ENCODE data around the gene PHF21A.

The PHF21A gene

DNA sequence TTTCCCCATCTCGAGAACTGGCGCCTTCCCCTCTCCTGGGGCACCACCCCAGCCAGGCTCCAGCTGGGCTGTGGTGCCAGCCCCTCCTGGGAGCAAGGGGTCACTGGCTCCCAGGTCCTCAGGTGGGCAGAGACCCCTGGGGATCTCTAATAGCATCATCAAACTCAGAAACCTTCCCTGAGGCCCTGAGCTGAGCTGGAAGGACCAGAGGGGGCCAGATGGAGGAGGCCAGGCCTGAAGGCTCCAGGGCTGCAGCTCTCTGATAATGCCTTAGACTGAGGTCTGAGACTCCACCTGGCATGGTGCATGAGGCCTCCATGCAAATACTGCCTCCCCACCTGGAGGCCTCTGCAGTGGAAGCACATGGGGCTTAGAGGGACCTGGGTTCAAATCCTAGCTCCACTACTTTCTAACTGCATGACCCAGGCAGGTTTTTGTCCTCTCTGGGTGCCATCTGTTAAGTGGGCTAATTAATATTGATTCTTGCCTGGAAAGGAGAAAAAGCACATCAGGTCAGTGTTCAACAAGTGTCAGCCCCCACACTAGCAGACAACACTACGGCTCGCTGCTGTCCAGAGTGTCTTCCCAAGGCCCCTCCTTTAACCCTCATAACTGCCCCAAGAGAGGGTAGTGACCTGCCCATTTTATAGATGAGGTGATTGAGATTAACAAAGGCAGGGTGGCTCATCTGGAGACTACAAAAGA lies 234.3 kb downstream of the PHF21A start:
- peaks cover 24 to 44% of the 10 kb centered on the region in 2 experiments for H3K27me3 ChIP-seq (ENCODE audit: control insufficient read depth in 1 of 2, insufficient read depth in 1 of 2, low read length in 2 of 2)

DNA sequence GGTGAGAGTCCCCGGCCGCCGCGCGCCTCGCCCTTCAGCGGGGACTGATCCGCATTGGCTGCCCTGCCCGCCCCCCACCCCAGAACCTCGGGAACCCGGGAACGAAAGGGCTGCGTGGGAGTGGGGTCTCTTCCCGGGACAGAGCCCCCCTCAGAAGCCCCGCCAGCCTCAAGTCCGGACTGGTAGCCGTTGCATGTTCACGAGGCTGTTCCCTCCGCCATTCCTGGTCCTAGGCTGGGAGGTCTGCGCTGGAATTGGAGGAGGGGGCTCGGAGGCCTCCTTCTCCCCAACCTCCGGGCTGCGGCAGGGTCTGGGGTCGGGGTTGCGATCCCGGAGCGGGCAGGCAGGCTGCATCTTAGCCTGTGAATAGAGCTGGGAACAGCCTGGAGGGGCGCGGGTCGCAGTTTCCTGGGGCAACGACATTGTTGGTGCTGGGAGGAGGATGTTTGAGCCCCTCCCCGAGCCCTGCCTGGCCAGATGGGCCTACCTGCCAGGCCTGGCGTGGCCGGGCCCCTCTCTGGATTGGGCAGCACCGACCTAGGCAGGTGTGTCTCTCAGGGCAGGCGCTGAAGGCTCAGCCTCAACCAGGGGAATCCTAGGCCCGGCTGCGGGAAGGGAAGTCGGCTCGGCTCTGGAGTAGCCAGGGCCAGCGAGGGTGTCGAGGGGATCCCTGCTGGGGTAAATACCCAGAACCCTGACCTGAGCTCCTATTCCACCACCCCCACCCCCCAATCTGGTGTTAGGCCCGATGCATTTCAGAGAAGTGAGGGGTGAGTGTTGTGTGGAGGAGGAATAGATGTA lies 235.1 kb downstream of the PHF21A start:
- peaks cover 20 to 26% of the 10 kb centered on the region in 2 experiments for H3K36me3 ChIP-seq (ENCODE audit: control insufficient read depth in 1 of 2, insufficient read depth in 2 of 2, low read depth in 1 of 2, low read length in 2 of 2)

More for the DNA sequence above, 234.3 kb downstream of the PHF21A start:
- H3K27ac ChIP-seq (ENCODE audit: low read length, poor library complexity, severe bottlenecking): no peak overlapping the region
- H3K23ac ChIP-seq (ENCODE audit: low read length in 2 of 2): no peak overlapping the region
- no peak overlapping the region for H2AFZ ChIP-seq (ENCODE audit: low read depth, low read length)
- no peak for DNase-seq
- H4K8ac ChIP-seq (ENCODE audit: low read length): no peak overlapping the region
- no peaks in the 10 kb centered on the region for H3K9me3 ChIP-seq (ENCODE audit: control insufficient read depth, low read length)
- peaks cover 14% of the 10 kb centered on the region for H3K4me1 ChIP-seq (ENCODE audit: control insufficient read depth, insufficient read depth, low read depth, low read length)
- no peak overlapping the region for H2BK5ac ChIP-seq (ENCODE audit: low read depth, low read length, poor library complexity, severe bottlenecking)
- H2BK120ac ChIP-seq (ENCODE audit: low read depth, low read length): no peak overlapping the region
- H3K79me1 ChIP-seq (replicated peaks; ENCODE audit: low read length, poor library complexity, severe bottlenecking): no peaks in the 10 kb centered on the region
- H3K9ac ChIP-seq (ENCODE audit: low read length): no peak overlapping the region
- WGBS: 55% methylated on average over 2 of the region's 4 CpGs
- H3K36me3 ChIP-seq (ENCODE audit: control insufficient read depth in 1 of 2, insufficient read depth in 2 of 2, low read depth in 1 of 2, low read length in 2 of 2): peaks cover 17% of the 10 kb centered on the region in 2 experiments
- no peak overlapping the region for H3K4me2 ChIP-seq (ENCODE audit: low read length, poor library complexity, severe bottlenecking)
- no peak overlapping the region for H2BK12ac ChIP-seq (ENCODE audit: low read length in 2 of 2)
- H4K91ac ChIP-seq (ENCODE audit: low read length): no peak overlapping the region
- H3K18ac ChIP-seq (ENCODE audit: low read depth in 1 of 2, low read length in 2 of 2): no peak overlapping the region
- no peak overlapping the region for H2BK15ac ChIP-seq (ENCODE audit: low read depth, poor library complexity, severe bottlenecking)
- no peak overlapping the region for H3K4me3 ChIP-seq (ENCODE audit: insufficient read depth in 1 of 2, low read depth in 1 of 2, low read length in 2 of 2)
- no peak overlapping the region for H3K14ac ChIP-seq (ENCODE audit: low read length in 2 of 2)
- H2AK5ac ChIP-seq (ENCODE audit: low read length, severe bottlenecking): no peak overlapping the region
- H3K4ac ChIP-seq (ENCODE audit: low read depth in 1 of 2, low read length in 2 of 2): no peak overlapping the region

DNA sequence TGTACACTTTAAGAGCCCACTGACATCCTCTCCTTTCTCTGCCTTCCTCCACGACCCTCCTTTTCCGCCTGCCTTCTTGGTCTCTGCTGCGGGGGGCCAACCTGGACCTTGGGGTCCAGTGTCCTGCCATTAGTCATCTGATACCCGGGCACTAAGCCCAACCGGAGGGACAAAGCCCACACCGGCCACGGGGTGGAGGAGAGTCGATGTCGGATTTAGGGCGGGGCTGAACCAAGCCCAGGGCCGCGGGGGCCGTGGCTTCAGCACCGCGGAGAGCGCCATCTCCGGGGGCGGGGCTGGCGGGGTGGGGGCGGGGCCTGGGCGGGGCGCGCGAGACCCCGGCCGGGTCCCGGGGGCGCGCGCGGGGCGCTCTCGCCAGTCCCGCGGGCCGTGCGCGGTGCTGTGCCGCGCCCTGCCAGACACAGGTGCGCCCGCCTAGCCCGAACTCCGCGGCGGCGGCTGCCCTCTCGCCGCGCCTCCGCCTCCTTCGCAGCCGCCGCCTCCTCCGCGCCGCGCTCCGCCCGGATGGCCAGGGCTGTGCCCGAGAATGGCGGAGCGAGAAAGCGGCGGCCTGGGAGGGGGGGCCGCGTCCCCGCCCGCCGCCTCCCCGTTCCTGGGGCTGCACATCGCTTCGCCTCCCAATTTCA lies 235.9 kb downstream of the PHF21A start, which contains the start of gene MAPK8IP1:
Gene MAPK8IP1, plus strand, starts transcription at position 378 of the 647 bp plus-strand sequence. Its CDS starts 170 bp downstream, at position 548.
- DNase-seq: peak; percentile 35
- Histone ChIP-seq H3K4me1 (ENCODE audit: control insufficient read depth, insufficient read depth, low read depth, low read length) (peaks cover 28% of the 10 kb centered on the region), H3K27me3 (ENCODE audit: control insufficient read depth in 1 of 2, insufficient read depth in 1 of 2, low read length in 2 of 2) (peaks cover 19 to 33% of the 10 kb centered on the region in 2 experiments), H3K14ac (ENCODE audit: low read length in 2 of 2) (no peak within 1 kb of the TSS), H2BK12ac (ENCODE audit: low read length in 2 of 2) (no peak within 1 kb of the TSS), H4K91ac (ENCODE audit: low read length) (no peak within 1 kb of the TSS), H3K9ac (ENCODE audit: low read length) (no peak within 1 kb of the TSS), H3K79me1 (replicated peaks; ENCODE audit: low read length, poor library complexity, severe bottlenecking) (no peaks in the 10 kb centered on the region), H2BK5ac (ENCODE audit: low read depth, low read length, poor library complexity, severe bottlenecking) (no peak within 1 kb of the TSS), H3K27ac (ENCODE audit: low read length, poor library complexity, severe bottlenecking) (no peak within 1 kb of the TSS), H2AFZ (ENCODE audit: low read depth, low read length) (no peak within 1 kb of the TSS), H2BK15ac (ENCODE audit: low read depth, poor library complexity, severe bottlenecking) (no peak within 1 kb of the TSS), H4K8ac (ENCODE audit: low read length) (no peak within 1 kb of the TSS), H3K4ac (ENCODE audit: low read depth in 1 of 2, low read length in 2 of 2) (no peak within 1 kb of the TSS), H3K18ac (ENCODE audit: low read depth in 1 of 2, low read length in 2 of 2) (no peak within 1 kb of the TSS), H2AK5ac (ENCODE audit: low read length, severe bottlenecking) (no peak within 1 kb of the TSS), H3K4me2 (ENCODE audit: low read length, poor library complexity, severe bottlenecking) (peak within 1 kb of the TSS; percentile 83), H3K36me3 (ENCODE audit: control insufficient read depth in 1 of 2, insufficient read depth in 2 of 2, low read depth in 1 of 2, low read length in 2 of 2) (peaks cover 27 to 30% of the 10 kb centered on the region in 2 experiments), H3K23ac (ENCODE audit: low read length in 2 of 2) (peak within 1 kb of the TSS in 1 of 2 experiments; percentile 34), H3K9me3 (ENCODE audit: control insufficient read depth, low read length) (no peaks in the 10 kb centered on the region), H3K4me3 (ENCODE audit: insufficient read depth in 1 of 2, low read depth in 1 of 2, low read length in 2 of 2) (peak within 1 kb of the TSS; percentile 61 to 62), H2BK120ac (ENCODE audit: low read depth, low read length) (no peak within 1 kb of the TSS)
- 2% methylated on average over 55 of the region's 73 CpGs for WGBS

More for the DNA sequence above, 235.1 kb downstream of the PHF21A start:
- Histone ChIP-seq H2BK12ac (ENCODE audit: low read length in 2 of 2) (no peak overlapping the region), H4K8ac (ENCODE audit: low read length) (no peak overlapping the region), H2BK15ac (ENCODE audit: low read depth, poor library complexity, severe bottlenecking) (no peak overlapping the region), H2AK5ac (ENCODE audit: low read length, severe bottlenecking) (no peak overlapping the region), H2BK5ac (ENCODE audit: low read depth, low read length, poor library complexity, severe bottlenecking) (no peak overlapping the region), H3K14ac (ENCODE audit: low read length in 2 of 2) (no peak overlapping the region), H3K23ac (ENCODE audit: low read length in 2 of 2) (peak overlapping the region in 1 of 2 experiments; percentile 34), H3K27ac (ENCODE audit: low read length, poor library complexity, severe bottlenecking) (no peak overlapping the region), H2AFZ (ENCODE audit: low read depth, low read length) (no peak overlapping the region), H2BK120ac (ENCODE audit: low read depth, low read length) (no peak overlapping the region), H3K4ac (ENCODE audit: low read depth in 1 of 2, low read length in 2 of 2) (no peak overlapping the region), H3K79me1 (replicated peaks; ENCODE audit: low read length, poor library complexity, severe bottlenecking) (no peaks in the 10 kb centered on the region), H3K18ac (ENCODE audit: low read depth in 1 of 2, low read length in 2 of 2) (no peak overlapping the region), H3K4me1 (ENCODE audit: control insufficient read depth, insufficient read depth, low read depth, low read length) (peaks cover 21% of the 10 kb centered on the region), H3K4me3 (ENCODE audit: insufficient read depth in 1 of 2, low read depth in 1 of 2, low read length in 2 of 2) (peak overlapping the region; percentile 61 to 62), H4K91ac (ENCODE audit: low read length) (no peak overlapping the region), H3K27me3 (ENCODE audit: control insufficient read depth in 1 of 2, insufficient read depth in 1 of 2, low read length in 2 of 2) (peaks cover 20 to 40% of the 10 kb centered on the region in 2 experiments), H3K9me3 (ENCODE audit: control insufficient read depth, low read length) (no peaks in the 10 kb centered on the region), H3K4me2 (ENCODE audit: low read length, poor library complexity, severe bottlenecking) (peak overlapping the region; percentile 83), H3K9ac (ENCODE audit: low read length) (no peak overlapping the region)
- no peak for DNase-seq
- 14% methylated on average over 40 of the region's 43 CpGs for WGBS
